Suppressor macrophage treated with lipopolysaccharide for 4 hours (primary cell): Measurements from ENCODE around the gene RAD51AP2.
"Not testable (repeated sequence)": the region's sequence is repeated elsewhere in the genome, so short reads cannot be mapped to it uniquely, and the experiment has no call there.

Experiments
- DNase-seq: peaks from one replicate; pipeline ENCODE4 v3.0.0-alpha.2; 2020

The RAD51AP2 gene

DNA sequence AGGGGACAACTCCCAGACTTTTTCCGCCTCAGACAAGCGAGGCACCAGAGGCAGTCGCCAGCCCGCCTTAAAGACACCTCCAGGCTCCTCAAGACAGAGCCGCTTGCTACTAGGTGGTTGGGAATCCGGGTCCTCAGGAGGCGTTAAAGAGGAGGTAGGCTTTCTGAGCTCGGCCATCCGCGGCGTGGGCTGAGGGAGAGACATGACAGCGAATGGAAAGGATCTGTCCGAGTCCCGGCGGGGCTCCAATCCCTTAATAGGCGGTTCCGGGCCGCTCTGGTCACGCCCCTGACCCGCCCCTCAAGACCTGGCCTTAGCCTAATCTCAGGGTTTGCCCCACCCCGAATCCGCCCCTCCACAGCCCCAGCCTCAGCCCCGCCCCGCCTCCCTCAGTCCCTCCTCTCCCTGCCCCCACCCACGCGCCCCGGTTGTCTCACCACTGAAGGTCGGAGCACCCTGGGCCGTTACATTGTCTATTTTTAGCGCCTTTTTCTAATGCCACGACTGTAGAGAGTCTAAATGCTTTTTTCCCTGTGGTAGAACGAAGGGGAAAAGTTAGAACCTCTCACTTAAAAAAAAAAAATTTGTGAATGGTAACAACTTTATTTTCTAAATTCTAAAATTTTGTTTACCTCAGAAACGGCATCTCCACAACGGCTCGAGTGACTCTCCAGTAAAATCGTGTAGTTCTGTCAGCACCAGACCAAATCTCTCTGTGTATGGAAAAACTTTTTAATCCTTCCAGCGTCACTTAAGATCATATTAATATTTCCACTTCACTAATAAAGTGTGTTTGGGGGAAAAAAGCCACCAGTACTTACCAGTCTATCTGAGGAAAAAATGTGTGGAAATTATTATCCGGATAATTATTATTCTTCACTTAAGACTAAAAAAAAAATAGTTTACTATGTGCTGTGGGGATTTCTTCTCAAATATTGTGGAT is at the start of gene RAD51AP2:
Gene RAD51AP2 (minus strand): TSS at position 229 of the 943 bp plus-strand sequence. CDS start 25 bp downstream, at position 204.
- DNase-seq, result peak; percentile 55

DNA sequence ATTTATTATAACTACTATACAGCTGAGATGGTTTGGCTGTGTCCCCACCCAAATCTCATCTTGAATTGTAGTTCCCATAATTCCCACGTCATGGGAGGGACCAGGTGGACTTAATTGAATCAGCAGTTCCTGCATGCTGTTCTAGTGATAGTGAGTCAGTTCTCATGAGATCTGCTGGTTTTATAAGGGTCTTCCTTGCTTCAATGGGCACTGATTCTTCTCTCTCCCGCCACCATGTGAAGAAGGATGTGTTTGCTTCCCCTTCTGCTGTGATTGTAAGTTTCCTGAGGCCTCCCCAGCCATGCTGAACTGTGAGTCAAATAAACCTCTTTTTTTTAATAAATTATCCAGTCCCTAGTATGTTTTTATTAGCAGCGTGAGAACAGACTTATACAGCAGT is 47.5 kb upstream of the RAD51AP2 start:
- not testable (repeated sequence) for DNase-seq

DNA sequence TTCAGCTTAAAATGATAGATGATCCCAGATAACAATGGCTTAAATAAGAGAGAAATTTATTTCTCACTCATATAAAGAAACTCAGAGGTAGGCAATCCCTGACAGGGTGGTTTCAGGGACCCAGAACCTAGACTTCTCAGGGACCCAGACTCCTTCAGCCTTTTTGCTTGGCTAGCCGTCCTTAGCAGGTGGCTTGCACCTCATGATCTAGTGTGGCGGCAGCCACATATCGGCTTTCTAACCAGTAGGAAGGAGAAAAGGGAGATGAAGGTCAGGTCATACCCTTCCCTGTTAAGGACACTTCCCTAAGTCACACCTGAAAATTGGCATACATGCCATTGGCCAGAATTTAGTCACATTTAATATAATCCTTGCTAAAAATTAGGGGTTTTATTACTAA is 40.6 kb upstream of the RAD51AP2 start:
- no peak for DNase-seq

GRCh38 chr2:17558053-17558452 is 39.8 kb upstream of the RAD51AP2 start:
- no peak for DNase-seq

DNA sequence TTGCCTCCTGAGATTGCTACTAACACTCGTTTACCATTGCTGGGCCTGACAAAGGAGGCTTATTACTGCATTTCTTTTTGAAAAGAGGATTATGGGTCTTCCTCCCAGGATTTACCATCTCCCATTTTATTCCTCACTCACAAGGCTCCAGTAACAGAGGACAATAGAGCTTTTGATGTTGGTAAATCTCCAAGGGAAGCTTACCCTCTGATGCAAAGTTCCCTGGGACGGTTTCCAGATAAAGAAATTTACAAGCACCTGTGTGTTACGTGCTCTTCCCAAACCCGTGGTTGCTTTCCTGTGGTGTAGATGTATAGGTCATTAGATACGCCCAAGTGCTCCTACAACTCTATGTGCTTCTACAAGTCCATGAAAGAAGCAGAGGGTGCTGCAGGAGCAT is 39.4 kb upstream of the RAD51AP2 start:
- DNase-seq, result no peak

- no peak for DNase-seq
Observed at GRCh38 chr2:17555150-17555549, 36.9 kb upstream of the RAD51AP2 start.

GRCh38 chr2:17550907-17551306 is 32.7 kb upstream of the RAD51AP2 start:
- DNase-seq, result no peak

- DNase-seq, result no peak
Observed at GRCh38 chr2:17547737-17548136, 29.5 kb upstream of the RAD51AP2 start.

DNA sequence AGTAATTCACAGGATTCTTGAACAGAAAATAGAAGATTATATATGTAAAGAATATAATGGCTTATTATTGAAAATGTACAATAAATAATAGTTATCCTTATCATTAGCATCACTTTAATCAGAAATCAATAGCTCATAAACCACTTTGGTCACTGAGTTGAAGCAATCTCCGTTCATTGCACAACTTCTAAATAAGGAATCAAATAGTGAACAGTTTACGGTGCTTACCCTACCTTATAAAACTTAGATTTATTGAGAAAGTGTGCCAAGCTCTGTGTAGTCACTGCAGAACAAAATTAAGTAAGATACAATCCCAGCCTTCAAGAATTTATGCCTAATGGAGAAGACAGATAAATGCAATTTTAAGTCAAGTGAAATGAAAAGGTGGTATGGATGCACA is 29.0 kb upstream of the RAD51AP2 start:
- no peak for DNase-seq

- DNase-seq, result no peak
Observed at GRCh38 chr2:17545680-17546613, 27.7 kb upstream of the RAD51AP2 start.

DNA sequence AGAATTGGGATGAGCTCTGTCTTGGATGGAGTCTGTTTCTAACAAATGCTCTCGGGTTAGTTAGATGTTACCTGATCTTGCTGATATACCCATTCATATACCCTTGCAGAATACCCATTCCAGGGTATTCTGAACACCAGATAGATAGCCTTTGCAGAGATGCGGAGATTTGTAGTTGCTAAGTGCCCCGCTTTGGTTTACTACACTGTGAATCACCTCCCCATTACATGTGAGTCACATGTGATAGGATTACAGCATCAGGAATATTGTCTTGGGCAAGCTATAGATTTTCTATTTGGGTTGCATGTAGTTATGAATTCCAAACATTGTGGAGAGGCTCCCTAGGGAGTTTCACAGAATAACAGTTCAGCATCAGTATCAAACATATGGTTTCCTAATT is 26.0 kb upstream of the RAD51AP2 start:
- DNase-seq, result no peak

- no peak for DNase-seq
Observed at GRCh38 chr2:17543848-17544247, 25.6 kb upstream of the RAD51AP2 start.

DNA sequence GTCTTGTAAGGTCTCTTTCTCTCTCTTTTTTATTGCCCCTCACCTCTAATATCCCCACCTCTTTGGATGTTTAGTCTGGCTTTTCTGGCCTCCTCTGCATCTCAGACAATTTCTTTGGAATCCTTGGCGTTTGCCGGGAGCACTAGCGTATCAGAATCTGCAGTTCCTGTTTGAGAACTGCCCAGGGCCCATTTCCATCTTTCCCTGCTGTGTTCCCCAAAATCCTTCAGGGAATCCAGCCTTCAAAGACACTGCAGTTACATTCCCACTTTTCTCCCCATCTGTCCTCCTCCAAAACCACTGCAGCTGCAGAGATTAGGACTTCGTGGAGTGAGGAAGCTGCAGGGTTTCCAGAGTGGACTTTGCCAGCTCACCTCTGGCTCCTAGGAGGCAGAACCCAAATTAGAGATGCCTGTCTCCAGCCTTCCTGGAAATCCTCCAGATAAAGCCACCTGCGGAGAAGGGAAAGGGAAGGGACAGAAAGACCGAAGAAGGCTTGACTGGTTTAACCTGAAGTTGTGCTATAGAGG is 25.0 kb upstream of the RAD51AP2 start:
- no peak for DNase-seq

DNA sequence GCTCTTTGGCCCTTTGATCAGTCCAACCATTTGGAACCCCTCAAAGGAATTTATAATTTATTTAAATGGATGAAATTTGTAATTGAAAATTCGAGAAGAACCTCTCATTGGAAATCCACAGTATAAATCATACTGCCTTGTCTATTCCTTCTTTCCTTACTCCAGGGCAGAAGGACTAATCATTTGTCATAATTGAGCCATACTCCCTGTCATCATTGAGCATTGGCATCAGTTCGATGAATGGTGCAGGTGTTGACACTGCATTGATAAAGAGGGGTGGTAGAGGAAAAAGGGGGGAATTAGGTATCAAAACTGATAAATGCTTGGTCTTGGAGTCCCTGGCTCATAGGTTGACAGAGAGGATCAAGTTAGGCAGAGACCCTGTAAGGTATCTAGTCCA is 24.2 kb upstream of the RAD51AP2 start:
- no peak for DNase-seq

- DNase-seq, result no peak
Observed at GRCh38 chr2:17541531-17541950, 23.3 kb upstream of the RAD51AP2 start.

DNA sequence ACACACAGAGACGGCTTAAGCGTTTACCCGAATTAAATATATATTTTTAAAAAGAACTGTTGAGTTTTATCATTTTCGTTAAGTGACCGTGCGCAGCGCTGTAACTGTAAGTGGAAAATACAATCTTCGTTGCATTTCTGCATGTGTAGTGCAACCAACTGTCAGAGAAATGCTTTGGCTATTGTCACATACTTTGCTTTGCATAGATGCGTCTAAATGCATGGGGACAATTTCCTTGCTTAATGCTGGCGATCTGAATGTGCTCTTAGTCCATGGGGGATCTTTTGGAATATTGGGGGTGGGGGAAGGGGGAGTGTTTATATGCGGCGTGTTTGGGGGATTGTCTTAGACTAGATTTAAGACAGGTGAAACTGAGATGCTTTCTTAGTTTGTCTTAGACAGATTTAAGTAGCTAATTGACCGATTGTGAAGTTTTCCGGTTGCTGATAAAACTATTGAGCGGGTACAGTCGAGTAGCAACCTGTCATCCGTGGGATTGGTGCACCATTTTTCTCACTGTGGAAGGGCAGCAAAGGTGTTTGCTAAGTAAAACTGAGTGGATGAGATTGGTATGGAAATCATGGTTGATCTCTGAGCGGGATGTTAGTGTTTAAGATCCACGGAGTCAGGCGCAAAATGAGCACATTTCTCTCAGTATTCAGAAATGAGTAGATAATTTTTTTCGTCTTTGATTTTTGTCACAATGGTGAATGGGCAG is 22.7 kb upstream of the RAD51AP2 start:
- DNase-seq, result no peak

DNA sequence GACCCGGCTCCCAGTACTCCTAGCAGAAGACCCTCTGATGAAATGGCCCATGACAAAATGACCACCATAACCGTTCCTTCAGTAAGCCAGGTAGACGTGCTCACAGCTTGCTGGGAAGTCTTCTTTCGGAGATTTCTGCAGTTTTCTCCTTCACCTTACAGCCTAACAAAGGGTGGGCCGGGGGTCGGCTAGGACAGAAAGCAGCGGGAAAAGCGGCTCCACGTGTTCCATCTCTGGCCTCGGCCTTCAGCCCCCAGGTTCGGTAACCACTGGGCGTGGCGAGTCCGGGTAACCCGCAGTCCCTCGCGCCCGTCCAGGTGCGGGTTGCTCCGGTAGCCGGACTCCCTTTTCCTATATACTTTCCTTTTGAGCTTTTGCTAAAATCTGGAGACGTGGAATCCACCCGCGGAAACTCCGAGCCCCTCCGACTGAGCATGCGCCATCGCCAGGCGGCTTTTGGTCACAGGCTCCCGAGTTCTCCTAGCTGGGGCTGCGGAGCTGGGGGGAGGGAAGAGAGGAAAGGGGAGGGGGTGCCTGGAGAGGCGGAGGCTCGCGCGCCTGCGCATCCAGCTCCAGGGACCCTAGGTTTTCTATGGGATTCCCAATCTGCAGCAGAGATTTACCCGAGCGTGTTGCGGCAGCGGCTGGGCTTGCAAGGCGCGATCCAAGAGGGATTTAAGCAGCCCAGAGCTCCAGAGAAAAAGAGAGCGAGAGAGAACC is 22.0 kb upstream of the RAD51AP2 start, which contains the start of gene VSNL1:
Gene VSNL1 (plus strand): TSS at position 604 of the 720 bp plus-strand sequence. CDS start 51,379 bp downstream, outside the sequence.
- no peak for DNase-seq

GRCh38 chr2:17539611-17540092 is 21.4 kb upstream of the RAD51AP2 start:
- DNase-seq, result no peak

DNA sequence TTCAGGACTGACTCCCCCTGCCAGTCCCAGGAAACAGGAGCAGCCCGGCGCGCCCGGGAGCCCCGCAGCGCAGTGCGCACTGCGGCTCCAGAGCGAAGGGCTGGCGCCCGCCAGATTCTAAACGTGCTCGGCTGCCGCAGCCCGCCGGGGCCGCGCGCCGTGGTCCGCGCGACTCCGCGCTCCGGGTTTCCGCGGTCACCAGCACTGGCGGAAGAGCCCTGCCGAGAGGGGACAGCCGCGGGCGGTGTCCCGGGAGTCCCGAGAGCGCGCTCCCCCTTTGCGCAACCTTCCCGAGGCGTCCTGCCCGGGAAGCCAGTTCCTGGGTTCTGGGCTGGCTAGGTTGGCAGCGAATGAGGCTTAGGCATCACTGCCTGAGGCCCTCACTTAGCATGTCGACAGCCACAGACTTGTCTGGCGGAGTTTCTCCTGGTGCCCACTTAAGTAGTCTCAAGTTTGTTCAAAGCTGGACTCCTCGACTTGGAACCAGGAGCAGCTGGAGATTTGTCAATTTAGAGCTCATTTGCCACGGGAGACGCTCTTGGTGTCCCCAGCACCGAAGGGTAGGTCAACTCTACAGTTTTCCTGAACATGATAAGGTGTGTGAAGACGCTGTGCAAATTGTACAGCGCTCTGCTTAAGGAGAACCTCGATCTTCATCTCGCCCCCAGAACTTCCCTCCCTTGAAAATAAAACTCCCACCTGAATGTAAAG is 20.8 kb upstream of the RAD51AP2 start:
- no peak for DNase-seq

- no peak for DNase-seq
Observed at GRCh38 chr2:17538022-17538843, 20.0 kb upstream of the RAD51AP2 start.
